GM19023 (cell line): ENCODE data around the gene PRDM16.

ENCODE experiments used
- ATAC-seq: cut with Tn5 transposase; IDR thresholded peaks from one replicate; pipeline ENCODE4 v1.9.1; 2021; ENCODE audit warnings: mild to moderate bottlenecking, moderate library complexity; ENCODE audit not compliant: unreplicated experiment

PRDM16 gene

GRCh38 chr1:3219005-3219790 lies 150.2 kb downstream of the PRDM16 start:
- no peak for ATAC-seq

GRCh38 chr1:3219791-3220467 lies 150.9 kb downstream of the PRDM16 start:
- no peak for ATAC-seq

- ATAC-seq, result no peak
These were observed 152.4 kb downstream of the PRDM16 start for GRCh38 chr1:3221112-3222041.

- no peak for ATAC-seq
These were observed 153.2 kb downstream of the PRDM16 start for GRCh38 chr1:3222042-3222692.

- ATAC-seq, result no peak
These were observed 156.7 kb downstream of the PRDM16 start for GRCh38 chr1:3225661-3226060.

- ATAC-seq, result no peak
These were observed 157.2 kb downstream of the PRDM16 start for GRCh38 chr1:3226191-3226590.

- no peak for ATAC-seq
These were observed 157.8 kb downstream of the PRDM16 start for GRCh38 chr1:3226701-3227350.

GRCh38 chr1:3227351-3227704 lies 158.3 kb downstream of the PRDM16 start:
- no peak for ATAC-seq

- ATAC-seq, result no peak
These were observed 158.9 kb downstream of the PRDM16 start for GRCh38 chr1:3227893-3228292.

- no peak for ATAC-seq
These were observed 160.2 kb downstream of the PRDM16 start for GRCh38 chr1:3229081-3229725.

GRCh38 chr1:3230553-3230952 lies 161.6 kb downstream of the PRDM16 start:
- no peak for ATAC-seq

- no peak for ATAC-seq
These were observed 162.2 kb downstream of the PRDM16 start for GRCh38 chr1:3231245-3231644.

- no peak for ATAC-seq
These were observed 162.8 kb downstream of the PRDM16 start for GRCh38 chr1:3231826-3232225.

- no peak for ATAC-seq
These were observed 164.0 kb downstream of the PRDM16 start for GRCh38 chr1:3233031-3233430.

GRCh38 chr1:3233551-3233950 lies 164.5 kb downstream of the PRDM16 start:
- no peak for ATAC-seq

- no peak for ATAC-seq
These were observed 165.3 kb downstream of the PRDM16 start for GRCh38 chr1:3234281-3234680.

- no peak for ATAC-seq
These were observed 166.0 kb downstream of the PRDM16 start for GRCh38 chr1:3234956-3235355.

- no peak for ATAC-seq
These were observed 166.5 kb downstream of the PRDM16 start for GRCh38 chr1:3235496-3235895.

GRCh38 chr1:3236361-3236760 lies 167.4 kb downstream of the PRDM16 start:
- ATAC-seq, result no peak

- no peak for ATAC-seq
These were observed 168.0 kb downstream of the PRDM16 start for GRCh38 chr1:3236955-3237354.
